Right ventricle myocardium superior (tissue), 1 donor: ENCODE measurements around the gene RLN1. TPM values are rescaled to one million over a fixed set of nuclear protein-coding genes. Genes with fewer than 3 reads are reported as not detected.
"Not testable (repeated sequence)": the region's sequence is repeated elsewhere in the genome, so short reads cannot be mapped to it uniquely, and the experiment has no call there.

Source experiments
- ATAC-seq: fragments of 200-7000 bp; cut with Tn5 transposase; one replicate; pipeline ENCODE4 v1.9.1; 2020; ENCODE audit warnings: mild to moderate bottlenecking; ENCODE audit not compliant: poor library complexity
- DNase-seq: peaks from one replicate; pipeline ENCODE4 v3.0.0-alpha.2; 2020
- intact Hi-C: fragments of 100-400 bp; cut with DNase I; formaldehyde crosslinking; loops from one replicate; pipeline ENCODE4 v1.11.2; 2022
- total RNA-seq: library from RNA; stranded (reverse); fragmentation: NEBNext Ultra II Directional; extraction: Animal tissue kit (Norgen Biotek cat#: 25700); gene quantifications from one replicate; pipeline ENCODE4 v1.2.1, GENCODE V29; 2021
- donor health status: DM: no; HTN: yes; CAD: no; lungs with severe emphysema.

RLN1 gene
- total RNA-seq, 1 donor from 2014 or later: 0.62 TPM

DNA sequence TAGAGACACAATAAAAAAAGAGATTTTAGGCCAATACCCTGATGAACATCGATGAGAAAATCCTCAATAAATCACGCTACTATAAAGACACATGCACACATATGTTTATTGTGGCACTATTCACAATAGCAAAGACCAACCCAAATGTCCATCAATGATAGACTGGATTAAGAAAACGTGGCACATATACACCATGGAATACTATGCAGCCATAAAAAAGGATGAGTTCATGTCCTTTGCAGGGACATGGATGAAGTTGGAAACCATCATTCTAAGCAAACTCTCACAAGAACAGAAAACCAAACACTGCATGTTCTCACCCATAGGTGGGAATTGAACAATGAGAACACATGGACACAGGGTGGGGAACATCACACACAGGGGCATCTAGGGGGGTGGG is 8.4 kb downstream of the RLN1 start:
- ATAC-seq, intact Hi-C loops, DNase-seq: not testable (repeated sequence)

DNA sequence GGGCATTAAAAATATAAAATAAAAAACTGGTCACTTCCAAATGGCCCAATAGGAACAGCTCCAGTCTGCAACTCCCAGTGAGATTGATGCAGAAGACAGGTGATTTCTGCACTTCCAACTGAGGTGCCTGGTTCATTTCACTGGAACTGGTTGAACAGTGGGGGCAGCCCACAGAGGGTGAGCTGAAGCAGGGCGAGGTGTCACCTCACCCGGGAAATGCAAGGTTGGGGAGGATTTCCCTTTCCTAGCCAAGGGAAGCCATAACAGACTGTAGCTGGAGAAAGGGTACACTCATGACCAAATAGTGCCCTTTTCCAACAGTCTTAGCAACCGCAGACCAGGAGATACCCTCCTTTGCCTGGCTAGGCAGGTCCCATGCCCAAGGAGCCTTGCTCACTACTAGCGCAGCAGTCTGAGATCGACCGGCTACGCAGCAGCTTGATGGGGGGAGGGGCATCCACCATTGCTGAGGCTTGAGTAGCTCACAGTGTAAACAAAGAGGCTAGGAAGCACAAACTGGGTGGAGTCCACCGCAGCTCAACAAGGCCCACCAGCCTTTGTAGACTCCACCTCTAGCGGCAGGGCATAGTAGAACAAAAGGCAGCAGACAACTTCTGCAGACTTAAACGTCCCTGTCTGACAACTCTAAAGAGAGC is 12.7 kb downstream of the RLN1 start:
- ATAC-seq (no peak), DNase-seq (no peak)
- intact Hi-C loops: no loop called here

DNA sequence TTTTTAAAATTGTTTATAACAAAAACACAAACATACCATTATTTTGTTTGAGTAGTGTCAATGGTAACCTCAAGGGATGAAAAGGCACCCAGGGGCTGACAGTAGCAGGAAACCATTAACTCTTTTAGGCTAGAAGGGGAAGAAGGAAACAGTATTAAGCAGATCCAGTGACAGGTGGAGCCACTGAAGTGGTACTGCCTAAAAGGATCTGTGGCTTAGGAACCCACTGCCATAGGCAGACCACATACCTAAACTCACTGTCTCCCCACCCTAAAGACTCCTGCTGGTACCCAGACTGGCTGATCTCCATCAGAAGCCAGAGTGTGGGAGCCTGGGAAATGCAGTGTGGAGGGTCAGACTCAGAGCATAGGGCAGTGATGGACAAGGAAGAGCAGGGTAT is 13.5 kb downstream of the RLN1 start:
- DNase-seq (no peak), ATAC-seq (no peak)
- intact Hi-C loops: no loop called here

DNA sequence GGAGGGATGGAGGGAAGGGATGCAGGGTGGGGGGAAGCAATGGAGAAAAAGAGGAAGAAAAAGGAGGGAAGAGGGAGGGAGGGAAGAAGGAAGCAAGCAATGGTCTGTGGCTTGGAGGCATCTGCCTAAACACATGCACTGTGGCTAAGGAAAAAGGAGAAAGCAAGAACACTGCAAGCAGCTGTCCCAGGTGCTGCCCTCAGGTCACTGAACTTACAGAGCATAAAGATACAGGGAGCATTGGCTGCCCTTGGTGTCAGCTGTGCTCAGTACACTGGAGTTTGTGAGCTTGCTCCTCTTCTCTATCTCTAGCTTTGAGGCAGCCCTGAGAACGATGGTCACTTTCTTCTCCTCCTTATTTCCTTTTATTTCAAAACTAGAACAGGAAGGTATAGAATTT is 18.1 kb downstream of the RLN1 start:
- intact Hi-C loops, DNase-seq: not testable (repeated sequence)

DNA sequence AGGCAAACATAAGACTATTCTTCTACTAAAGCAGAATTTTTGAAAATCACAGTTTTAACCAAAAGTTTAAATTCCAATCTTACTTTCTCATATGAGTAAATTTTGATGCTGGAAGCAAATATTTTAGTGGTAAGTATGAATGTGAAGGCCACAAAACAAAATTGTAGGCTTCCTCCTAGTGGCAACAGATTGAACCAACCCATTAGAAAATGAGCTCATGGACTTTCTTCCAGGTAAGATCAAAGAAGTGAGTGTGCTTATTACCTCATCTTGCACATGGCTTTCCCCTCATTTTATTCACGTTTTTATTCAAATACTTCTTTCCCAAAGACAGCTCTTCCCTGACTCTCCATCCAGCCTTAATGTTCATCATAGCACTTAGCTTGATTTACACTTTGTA is 18.6 kb downstream of the RLN1 start:
- intact Hi-C loops: no loop called here

More for the DNA sequence above, 18.1 kb downstream of the RLN1 start:
- ATAC-seq: not testable (repeated sequence)

DNA sequence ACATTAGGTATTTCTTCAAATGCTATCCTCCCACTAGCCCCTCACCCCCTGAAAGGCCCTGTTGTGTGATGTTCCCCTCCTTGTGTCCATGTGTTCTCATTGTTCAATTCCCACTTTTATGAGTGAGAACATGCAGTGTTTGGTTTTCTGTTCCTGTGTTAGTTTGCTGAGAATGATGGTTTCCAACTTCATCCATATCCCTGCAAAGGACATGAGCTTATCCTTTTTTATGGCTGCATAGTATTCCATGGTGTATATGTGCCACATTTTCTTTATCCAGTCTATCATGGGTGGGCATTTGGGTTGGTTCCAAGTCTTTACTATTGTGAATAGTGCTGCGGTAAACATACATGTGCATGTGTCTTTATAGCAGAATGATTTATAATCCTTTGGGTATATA is 23.3 kb downstream of the RLN1 start:
- not testable (repeated sequence) for DNase-seq

More for the DNA sequence above, 18.6 kb downstream of the RLN1 start:
- no peak for DNase-seq
- ATAC-seq: no peak

DNA sequence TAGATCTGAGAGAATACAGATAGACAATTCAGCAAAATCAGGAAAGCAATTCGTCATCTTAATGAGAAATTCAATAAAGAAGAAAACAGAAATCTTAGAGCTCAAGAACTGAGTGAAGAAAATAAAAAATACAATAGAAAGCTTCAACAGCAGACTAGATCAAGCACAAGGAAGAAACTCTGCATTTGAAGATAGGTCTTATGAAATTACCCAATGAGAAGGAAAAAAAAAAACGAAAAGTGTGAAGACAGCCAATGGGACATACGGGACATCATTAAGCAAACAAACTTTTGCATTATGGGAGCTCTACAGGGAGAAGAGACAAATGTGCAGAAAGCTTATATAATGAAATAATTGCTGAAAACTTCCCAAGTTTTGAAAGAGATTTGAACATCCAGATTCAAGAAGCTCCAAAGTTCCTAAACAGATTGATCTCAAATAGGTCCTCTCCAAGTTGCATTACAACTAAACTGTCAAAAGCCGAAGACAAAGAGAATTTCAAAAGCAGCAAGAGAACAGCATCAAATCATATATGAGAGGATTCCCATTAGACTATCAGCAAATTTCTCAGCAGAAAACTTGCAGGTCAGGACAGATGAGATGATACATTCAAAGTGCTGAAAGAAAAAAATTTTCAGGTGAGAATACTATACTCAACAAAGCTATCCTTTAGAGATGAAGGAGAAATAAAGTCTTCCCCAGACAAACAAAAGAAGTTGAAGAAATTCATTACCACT is 24.3 kb downstream of the RLN1 start:
- ATAC-seq: no peak
- intact Hi-C loops: no loop called here
- no peak for DNase-seq

More for the DNA sequence above, 23.3 kb downstream of the RLN1 start:
- ATAC-seq, intact Hi-C loops: not testable (repeated sequence)

DNA sequence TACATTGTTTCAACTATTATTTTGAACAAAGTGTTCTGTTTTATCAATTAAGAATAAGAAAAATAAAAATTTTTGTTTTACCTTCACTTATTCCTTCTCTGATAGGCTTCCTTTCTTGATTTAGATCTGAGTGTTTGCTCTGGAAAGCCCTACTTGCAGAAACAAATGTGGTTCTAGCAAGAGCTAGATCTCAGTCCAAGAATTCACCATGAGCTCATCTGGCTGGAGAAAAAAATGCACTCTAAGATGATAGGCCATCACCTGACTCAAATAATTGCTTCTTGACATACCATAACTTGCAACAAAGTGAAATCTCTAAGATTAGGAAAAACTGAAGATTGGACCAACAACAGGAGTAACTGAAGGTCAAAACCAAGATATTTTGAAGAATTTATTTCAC is 28.8 kb downstream of the RLN1 start:
- no peak for DNase-seq
- intact Hi-C loops: no loop called here
- no peak for ATAC-seq

DNA sequence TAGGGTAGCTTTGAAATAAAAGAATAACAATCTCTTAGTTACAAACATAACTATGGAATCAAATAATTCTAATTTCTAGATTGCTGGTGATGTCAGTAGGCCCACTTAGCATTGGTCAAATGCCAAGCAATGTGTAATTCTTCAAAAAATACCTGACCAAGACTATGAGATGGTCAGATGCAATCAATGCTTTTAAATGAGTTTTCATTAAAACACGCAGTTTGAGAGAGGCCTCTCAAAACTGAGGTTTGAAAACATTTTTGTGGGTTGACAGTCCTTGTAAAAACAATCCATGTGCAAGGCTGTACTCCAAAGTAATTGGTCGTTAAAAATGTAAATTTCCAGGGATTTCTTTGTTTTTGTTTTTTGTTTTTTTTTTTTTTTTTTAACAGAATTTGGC is 33.9 kb downstream of the RLN1 start:
- ATAC-seq (no peak), DNase-seq (no peak)
- intact Hi-C loops: no loop called here

DNA sequence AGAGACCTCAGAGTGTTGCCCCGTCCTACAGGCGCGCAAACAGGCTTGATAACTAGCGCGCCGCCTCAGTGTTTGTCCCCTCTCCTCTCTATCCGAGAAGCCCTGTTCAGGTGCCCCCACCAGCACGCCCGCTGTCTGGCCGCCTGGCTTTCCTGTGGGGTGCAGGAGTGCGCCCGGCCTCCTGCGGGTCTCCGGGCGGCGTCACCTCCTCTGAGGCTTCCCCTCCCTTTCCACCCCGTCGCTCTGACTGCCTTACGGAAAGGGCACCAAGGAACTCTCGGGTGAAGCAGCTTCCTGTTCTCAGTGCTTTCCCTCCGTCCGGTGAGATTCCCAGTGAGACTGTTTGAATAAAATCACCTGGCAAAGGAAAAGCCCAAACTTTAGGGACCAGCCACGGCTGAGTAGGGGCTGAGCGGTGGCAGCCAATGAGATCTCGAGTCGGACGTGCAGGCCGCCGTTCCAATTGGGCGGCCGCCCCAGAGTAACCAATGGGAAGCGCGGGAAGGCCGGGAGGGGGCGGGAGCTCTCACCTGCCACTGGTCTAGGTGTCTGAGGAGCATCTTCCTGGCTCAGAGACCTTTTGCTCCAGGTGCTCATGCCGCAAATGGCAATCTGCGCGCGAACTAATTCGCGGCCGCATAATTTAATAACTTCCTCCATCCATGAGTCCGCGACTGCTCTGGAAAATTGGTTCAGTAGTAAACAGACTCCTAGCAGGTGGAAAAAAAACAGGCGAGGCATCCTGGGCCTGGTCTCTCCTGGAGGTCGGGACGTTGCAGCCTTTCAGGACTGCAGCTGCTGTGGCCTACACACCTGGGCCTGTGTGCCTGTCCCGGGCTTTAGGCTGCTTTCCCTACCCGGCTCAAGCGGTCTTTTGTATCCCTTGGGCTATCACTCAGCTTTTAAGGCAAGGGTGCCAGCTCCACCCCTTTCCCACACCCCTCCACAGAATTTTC is 35.6 kb downstream of the RLN1 start, which contains the start of gene RLN2:
Gene RLN2, minus strand, starts transcription at position 877 of the 956 bp plus-strand sequence. Its CDS starts 136 bp downstream, at position 741.
- peak; percentile 100 for ATAC-seq
- intact Hi-C loops, DNase-seq: not testable (repeated sequence)

DNA sequence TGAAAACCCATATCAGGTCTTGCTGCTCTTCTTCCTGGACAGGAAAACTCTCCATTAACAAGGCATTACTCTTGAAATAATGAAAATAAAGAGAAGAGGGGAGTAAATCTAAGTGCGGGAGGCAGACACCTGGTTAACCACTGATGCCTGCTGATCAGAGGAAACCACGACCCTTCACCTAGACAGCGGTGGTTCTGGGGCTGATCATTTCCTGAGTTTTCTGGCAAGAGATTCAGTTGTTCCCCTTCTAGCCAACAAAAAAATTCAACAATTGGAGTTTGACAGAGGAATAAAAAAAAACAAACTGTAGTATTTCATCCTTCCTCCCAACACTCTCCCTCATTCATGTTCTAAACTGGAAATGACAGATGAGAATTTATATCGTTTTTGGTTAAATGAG is 38.1 kb downstream of the RLN1 start:
- intact Hi-C loops: no loop called here
- no peak for DNase-seq
- no peak for ATAC-seq

DNA sequence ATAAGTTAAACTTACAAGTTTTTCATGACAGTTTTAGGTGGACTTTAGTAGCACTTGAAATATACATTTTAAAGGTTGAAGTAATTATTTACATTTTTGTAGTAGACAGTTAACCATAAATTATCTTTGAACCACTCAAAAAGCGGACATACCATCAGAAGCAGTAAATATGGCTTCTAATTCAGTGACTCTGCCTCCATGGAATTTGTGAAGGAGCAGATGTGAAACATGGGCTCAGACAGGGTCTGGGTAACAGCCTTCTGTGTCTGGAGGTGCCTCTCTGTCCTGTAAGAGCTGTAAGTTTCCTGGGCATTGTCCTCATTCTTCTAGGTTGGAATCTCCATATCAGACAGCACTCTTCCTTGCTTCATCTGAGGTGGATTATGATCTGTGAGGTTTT is 47.5 kb downstream of the RLN1 start:
- DNase-seq (no peak), ATAC-seq (no peak)
- intact Hi-C loops: no loop called here

DNA sequence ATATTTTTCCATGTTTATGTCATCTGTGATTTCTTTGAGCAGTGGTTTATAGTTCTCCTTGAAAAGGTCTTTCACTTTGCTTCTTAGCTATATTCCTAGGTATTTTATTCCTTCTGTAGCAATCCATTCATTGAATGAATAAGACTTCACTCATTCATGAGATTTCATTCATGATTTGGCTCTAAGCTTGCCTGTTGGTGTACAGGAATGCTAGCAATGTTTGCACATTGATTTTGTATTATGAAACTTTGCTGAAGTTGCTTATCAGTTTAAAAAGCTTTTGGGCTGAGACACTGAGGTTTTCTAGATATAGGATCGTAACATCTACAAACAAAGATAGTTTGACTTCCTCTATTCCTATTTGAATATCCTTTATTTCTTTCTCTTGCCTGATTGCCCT is 51.1 kb downstream of the RLN1 start:
- intact Hi-C loops: loop anchor here (10.0 kb wide), 1 partner anchor 64 kb away; no protein-coding TSS in a partner anchor
- DNase-seq (no peak), ATAC-seq (no peak)

DNA sequence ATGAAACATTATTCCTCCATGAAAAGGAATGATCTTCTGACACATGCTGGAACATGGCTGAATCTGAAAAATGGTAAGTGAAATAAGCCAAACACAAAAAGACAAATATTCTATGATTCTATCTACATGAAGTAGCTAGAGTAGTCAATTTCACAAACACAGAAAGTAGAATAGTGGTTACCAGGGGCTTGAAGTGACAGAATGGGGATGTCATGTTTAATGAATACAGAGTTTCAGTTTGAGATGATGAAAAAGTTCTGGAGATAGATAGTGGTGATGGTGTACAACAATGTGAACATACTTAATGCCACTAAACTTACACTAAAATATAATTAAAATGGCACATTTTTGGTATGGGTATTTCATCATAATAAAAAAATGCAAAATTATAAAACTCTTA is 53.4 kb downstream of the RLN1 start:
- DNase-seq (no peak), ATAC-seq (no peak)
- intact Hi-C loops: loop anchor here (10.0 kb wide), 1 partner anchor 61 kb away; no protein-coding TSS in a partner anchor

Other genes with a start within 250 kb of the RLN1 start
- gene INSL6, start 154.2 kb downstream of the RLN1 start, total RNA-seq: not detected
- gene INSL4, start 108.5 kb downstream of the RLN1 start, total RNA-seq: not detected
- not detected for gene RLN2, start 35.2 kb downstream of the RLN1 start, total RNA-seq
- 39.8 TPM for gene PLGRKT, start 98.0 kb upstream of the RLN1 start, total RNA-seq
- 9.0 TPM for gene CD274, start 110.7 kb upstream of the RLN1 start, total RNA-seq
- 2.4 TPM for gene PDCD1LG2, start 170.7 kb upstream of the RLN1 start, total RNA-seq